Astrocyte of the spinal cord (primary cell): ENCODE results near the gene PGF.

Source experiments
- DNase-seq: peaks from one replicate; pipeline ENCODE4 v3.0.0; 2011; ENCODE audit warnings: low read depth, low spot score
- H3K4me3 ChIP-seq: 2 replicates; pipeline ENCODE4 v1.5.1; 2011; ENCODE audit warnings: low read depth, mild to moderate bottlenecking, low read length, moderate library complexity
- CTCF ChIP-seq: IDR thresholded peaks from 2 replicates; pipeline ENCODE4 v1.5.1; 2012; ENCODE audit warnings: low read depth, mild to moderate bottlenecking, low read length, inconsistent platforms
- in situ Hi-C: cut with HindIII; loops from 2 replicates; pipeline ENCODE4 v1.10.0; 2017; ENCODE audit warnings: low sequenced_read_pairs

Gene PGF

GRCh38 chr14:74974364-74975058 lies 19.1 kb upstream of the PGF start:
- TF ChIP-seq CTCF, result no peak
- in situ Hi-C loops, result no loop called here
- no peak overlapping the region for H3K4me3 ChIP-seq
- no peak for DNase-seq

- in situ Hi-C loops, result no loop called here
- H3K4me3 ChIP-seq, result no peak overlapping the region
- no peak for TF ChIP-seq CTCF
- no peak for DNase-seq
These were observed 18.5 kb upstream of the PGF start for GRCh38 chr14:74973905-74974363.

GRCh38 chr14:74973003-74973653 lies 17.7 kb upstream of the PGF start:
- in situ Hi-C loops, result no loop called here
- no peak overlapping the region for H3K4me3 ChIP-seq
- peak; percentile 22 for DNase-seq
- TF ChIP-seq CTCF, result no peak

- in situ Hi-C loops, result no loop called here
- DNase-seq, result no peak
- TF ChIP-seq CTCF, result no peak
- H3K4me3 ChIP-seq, result no peak overlapping the region
These were observed 13.4 kb upstream of the PGF start for GRCh38 chr14:74968811-74969210.

GRCh38 chr14:74965486-74966153 lies 10.2 kb upstream of the PGF start:
- DNase-seq, result peak; percentile 45
- TF ChIP-seq CTCF, result no peak
- in situ Hi-C loops, result no loop called here
- no peak overlapping the region for H3K4me3 ChIP-seq

GRCh38 chr14:74964787-74965485 lies 9.5 kb upstream of the PGF start:
- no peak for TF ChIP-seq CTCF
- in situ Hi-C loops, result no loop called here
- H3K4me3 ChIP-seq, result no peak overlapping the region
- peak; percentile 71 for DNase-seq
